Measurements from ENCODE around the gene PLAAT2. TPM values are rescaled to one million over a fixed set of nuclear protein-coding genes. Genes with fewer than 3 reads are reported as not detected.

The PLAAT2 gene
- total RNA-seq, 1 donor from 2014 or later, result not detected

Other genes starting within 250 kb of the PLAAT2 start
- gene SLC22A9, start 193.6 kb downstream of the PLAAT2 start, total RNA-seq, result not detected in 2 replicates
- gene PLAAT5, start 72.2 kb downstream of the PLAAT2 start, total RNA-seq, result not detected in 2 replicates
- gene LGALS12, start 57.3 kb downstream of the PLAAT2 start, total RNA-seq, result not detected in 2 replicates
- 3.9 and 4.7 TPM in 2 replicates for gene PLAAT4, start 26.6 kb downstream of the PLAAT2 start, total RNA-seq
- 0.82 and 1.2 TPM in 2 replicates for gene PLAAT3, start 51.1 kb upstream of the PLAAT2 start, total RNA-seq
- gene ATL3, start 108.0 kb upstream of the PLAAT2 start, total RNA-seq, result 31.8 and 32.9 TPM in 2 replicates
- gene RTN3, start 118.1 kb upstream of the PLAAT2 start, total RNA-seq, result 16.2 and 18.5 TPM in 2 replicates
- 11.2 and 12.5 TPM in 2 replicates for gene ZFTA, start 205.4 kb upstream of the PLAAT2 start, total RNA-seq

All from activated B cell treated with CpG ODN at 0.5 μM for 24 hours (primary cell).